Measurements from ENCODE around the gene H2AZ2.
"Not testable (repeated sequence)": the region's sequence is repeated elsewhere in the genome, so short reads cannot be mapped to it uniquely, and the experiment has no call there.

The H2AZ2 gene

GRCh38 chr7:44787762-44788161 is 60.1 kb downstream of the H2AZ2 start:
- no peak overlapping the region for H3K4me3 ChIP-seq (ENCODE audit: low read depth, low read length)

- no peak overlapping the region for H3K4me3 ChIP-seq (ENCODE audit: low read depth, low read length)
Observed at GRCh38 chr7:44787041-44787440, 60.8 kb downstream of the H2AZ2 start.

- H3K4me3 ChIP-seq (ENCODE audit: low read depth, low read length) = not testable (repeated sequence)
Observed at GRCh38 chr7:44785218-44785617, 62.7 kb downstream of the H2AZ2 start.

GRCh38 chr7:44784364-44784763 is 63.5 kb downstream of the H2AZ2 start:
- no peak overlapping the region for H3K4me3 ChIP-seq (ENCODE audit: low read depth, low read length)

- H3K4me3 ChIP-seq (ENCODE audit: low read depth, low read length) = no peak overlapping the region
Observed at GRCh38 chr7:44783407-44783806, 64.5 kb downstream of the H2AZ2 start.

- no peak overlapping the region for H3K4me3 ChIP-seq (ENCODE audit: low read depth, low read length)
Observed at GRCh38 chr7:44782460-44782859, 65.4 kb downstream of the H2AZ2 start.

Data from iPS-11a (cell line).